Left ventricle myocardium inferior (tissue), 1 donor: ENCODE data around the gene HTR6. TPM values are rescaled to one million over a fixed set of nuclear protein-coding genes. Genes with fewer than 3 reads are reported as not detected.

Source experiments
- DNase-seq: peaks from one replicate; pipeline ENCODE4 v3.0.0-alpha.2; 2020
- H3K27ac ChIP-seq: fragments of 200-600 bp; replicated peaks from 2 replicates; pipeline ENCODE4 v1.8.0; 2021
- H3K27me3 ChIP-seq: fragments of 200-600 bp; 2 replicates; pipeline ENCODE4 v1.8.0; 2021; ENCODE audit warnings: low read depth
- H3K36me3 ChIP-seq: fragments of 200-600 bp; 2 replicates; pipeline ENCODE4 v1.8.0; 2021
- H3K4me1 ChIP-seq: fragments of 200-600 bp; 2 replicates; pipeline ENCODE4 v1.8.0; 2021
- H3K4me3 ChIP-seq: fragments of 200-600 bp; 2 replicates; pipeline ENCODE4 v1.8.0; 2021; ENCODE audit warnings: mild to moderate bottlenecking, moderate library complexity
- H3K9me3 ChIP-seq: fragments of 200-600 bp; replicated peaks from 2 replicates; pipeline ENCODE4 v1.8.0; 2021
- CTCF ChIP-seq: fragments of 200-600 bp; IDR thresholded peaks from 2 replicates; pipeline ENCODE4 v1.8.0; 2021; ENCODE audit warnings: antibody characterized with exemption, mild to moderate bottlenecking, borderline replicate concordance
- intact Hi-C: fragments of 100-400 bp; cut with micrococcal nuclease; formaldehyde crosslinking; loops from one replicate; pipeline ENCODE4 v1.11.0; 2022
- total RNA-seq: library from RNA; stranded (reverse); fragmentation: NEBNext Ultra II Directional; extraction: Animal tissue kit (Norgen Biotek cat#: 25700); gene quantifications from one replicate; pipeline ENCODE4 v1.2.1, GENCODE V29; 2021
- donor health status: DM: no; HTN: yes; CAD: no; lungs with severe emphysema.

The HTR6 gene
- total RNA-seq, 1 donor from 2014 or later: not detected

- no peak for TF ChIP-seq CTCF
- Histone ChIP-seq H3K4me3 (peak overlapping the region; percentile 87), H3K27ac (peak overlapping the region; percentile 92), H3K9me3 (no peaks in the 10 kb centered on the region), H3K27me3 (peaks cover 4% of the 10 kb centered on the region), H3K36me3 (no peaks in the 10 kb centered on the region), H3K4me1 (peaks cover 72% of the 10 kb centered on the region)
- intact Hi-C loops: loop anchor here (5.0 kb wide), 1 partner anchor 298 kb away; no protein-coding TSS in a partner anchor
- peak; percentile 48 for DNase-seq
These were observed 19.8 kb upstream of the HTR6 start for GRCh38 chr1:19644681-19645410.

- no peak for TF ChIP-seq CTCF
- H3K27ac ChIP-seq: peak overlapping the region; percentile 92
- peaks cover 78% of the 10 kb centered on the region for H3K4me1 ChIP-seq
- H3K27me3 ChIP-seq: peaks cover 4% of the 10 kb centered on the region
- DNase-seq: no peak
- peak overlapping the region; percentile 87 for H3K4me3 ChIP-seq
- no peaks in the 10 kb centered on the region for H3K36me3 ChIP-seq
- intact Hi-C loops: loop anchor here (5.0 kb wide), 1 partner anchor 298 kb away; no protein-coding TSS in a partner anchor
- H3K9me3 ChIP-seq: no peaks in the 10 kb centered on the region
These were observed 19.0 kb upstream of the HTR6 start for GRCh38 chr1:19645411-19646251.

GRCh38 chr1:19646377-19647319 lies 18.0 kb upstream of the HTR6 start:
- no peak for DNase-seq
- Histone ChIP-seq H3K4me3 (peak overlapping the region; percentile 87), H3K27ac (peak overlapping the region; percentile 92), H3K27me3 (peaks cover 4% of the 10 kb centered on the region), H3K4me1 (peaks cover 84% of the 10 kb centered on the region), H3K36me3 (no peaks in the 10 kb centered on the region), H3K9me3 (no peaks in the 10 kb centered on the region)
- no peak for TF ChIP-seq CTCF
- intact Hi-C loops: loop anchor here (5.0 kb wide), 1 partner anchor 299 kb away; no protein-coding TSS in a partner anchor

GRCh38 chr1:19647643-19648042 lies 17.0 kb upstream of the HTR6 start:
- no peak for DNase-seq
- no peaks in the 10 kb centered on the region for H3K36me3 ChIP-seq
- H3K27ac ChIP-seq: peak overlapping the region; percentile 92
- H3K9me3 ChIP-seq: no peaks in the 10 kb centered on the region
- no peak for TF ChIP-seq CTCF
- H3K4me3 ChIP-seq: peak overlapping the region; percentile 87
- intact Hi-C loops: loop anchor here (5.0 kb wide), 1 partner anchor 300 kb away; no protein-coding TSS in a partner anchor
- H3K4me1 ChIP-seq: peaks cover 93% of the 10 kb centered on the region
- peaks cover 4% of the 10 kb centered on the region for H3K27me3 ChIP-seq
